Measurements from ENCODE around the gene MRPL33. TPM values are rescaled to one million over a fixed set of nuclear protein-coding genes. Genes with fewer than 3 reads are reported as not detected.

The MRPL33 gene
- total and polyA plus RNA-seq, 2 experiments from 2014 or later: 80.5 to 310 TPM

GRCh38 chr2:27798486-27798885 lies 27.0 kb downstream of the MRPL33 start:
- Histone ChIP-seq H2AFZ (no peak overlapping the region), H3K79me2 (replicated peaks; ENCODE audit: insufficient read depth) (no peaks in the 10 kb centered on the region), H4K20me1 (replicated peaks; ENCODE audit: insufficient read depth) (no peaks in the 10 kb centered on the region), H3K27me3 (ENCODE audit: insufficient read depth) (no peaks in the 10 kb centered on the region), H3F3A (replicated peaks; ENCODE audit: low read depth) (no peaks in the 10 kb centered on the region), H3K4me3 (no peak overlapping the region), H3K4me1 (ENCODE audit: insufficient read depth) (no peaks in the 10 kb centered on the region), H3K36me3 (ENCODE audit: insufficient read depth) (no peaks in the 10 kb centered on the region), H3K4me2 (no peak overlapping the region), H3K9me2 (ENCODE audit: insufficient read depth) (no peaks in the 10 kb centered on the region), H3K27ac (ENCODE audit: low read depth) (no peak overlapping the region)
- H3K27ac Mint-ChIP-seq: no peak overlapping the region
- H3K4me1 Mint-ChIP-seq: no peaks in the 10 kb centered on the region
- no peak for TF ChIP-seq REST (IDR thresholded peaks at IDR 0.05; ENCODE audit: unreplicated experiment)
- no peak overlapping the region for H3K4me3 Mint-ChIP-seq
- H3K27me3 Mint-ChIP-seq (ENCODE audit: insufficient read depth, low read depth, poor library complexity): peaks cover 5% of the 10 kb centered on the region
- no peaks in the 10 kb centered on the region for H3K36me3 Mint-ChIP-seq (ENCODE audit: low read depth)
- H3K9me3 Mint-ChIP-seq: no peaks in the 10 kb centered on the region; the same call in 2 of the 3 replicates
- ATAC-seq (no peak), DNase-seq (ENCODE audit: low spot score) (no peak)

GRCh38 chr2:27798948-27799645 lies 27.6 kb downstream of the MRPL33 start:
- Mint-ChIP-seq H3K4me1 (no peaks in the 10 kb centered on the region), H3K27ac (no peak overlapping the region), H3K27me3 (ENCODE audit: insufficient read depth, low read depth, poor library complexity) (peaks cover 5% of the 10 kb centered on the region), H3K4me3 (no peak overlapping the region), H3K9me3 (no peaks in the 10 kb centered on the region; the same call in 2 of the 3 replicates), H3K36me3 (ENCODE audit: low read depth) (no peaks in the 10 kb centered on the region)
- DNase-seq (ENCODE audit: low spot score) (peak; percentile 60), ATAC-seq (peak; percentile 51)
- Histone ChIP-seq H3K9me2 (ENCODE audit: insufficient read depth) (no peaks in the 10 kb centered on the region), H4K20me1 (replicated peaks; ENCODE audit: insufficient read depth) (no peaks in the 10 kb centered on the region), H3K79me2 (replicated peaks; ENCODE audit: insufficient read depth) (no peaks in the 10 kb centered on the region), H3K27me3 (ENCODE audit: insufficient read depth) (no peaks in the 10 kb centered on the region), H3F3A (replicated peaks; ENCODE audit: low read depth) (no peaks in the 10 kb centered on the region), H3K27ac (ENCODE audit: low read depth) (no peak overlapping the region), H3K4me1 (ENCODE audit: insufficient read depth) (no peaks in the 10 kb centered on the region), H3K4me2 (no peak overlapping the region), H3K36me3 (ENCODE audit: insufficient read depth) (no peaks in the 10 kb centered on the region), H2AFZ (no peak overlapping the region), H3K4me3 (no peak overlapping the region)
- TF ChIP-seq EZH2 (IDR thresholded peaks at IDR 0.05; ENCODE audit: low read depth, unreplicated experiment) (no peak), CTCF (conservative IDR thresholded peaks at IDR 0.05; ENCODE audit: low read depth in 2 of 2) (no peak), ZNF462 (CRISPR knock-in tag; IDR thresholded peaks at IDR 0.05) (no peak), NANOG (IDR thresholded peaks at IDR 0.05; ENCODE audit: borderline replicate concordance) (no peak)
